MM.1S (cell line): Measurements from ENCODE around the gene MED20.

Source experiments
- DNase-seq: peaks from one replicate; pipeline ENCODE4 v3.0.0-alpha.2; 2015
- H2AFZ ChIP-seq: fragments of 300-600 bp; sonication (generic); 2 replicates; pipeline ENCODE4 v1.6.0; 2016; ENCODE audit warnings: antibody characterized with exemption, low read length
- H3F3A ChIP-seq: fragments of 300-600 bp; sonication (generic); 2 replicates; pipeline ENCODE4 v1.6.1; 2016; ENCODE audit warnings: mild to moderate bottlenecking, antibody characterized with exemption, low read length, moderate library complexity, mixed read lengths; ENCODE audit not compliant: insufficient read depth
- H3K27ac ChIP-seq: fragments of 300-600 bp; sonication (generic); 2 replicates; pipeline ENCODE4 v1.5.1; 2016; ENCODE audit warnings: mild to moderate bottlenecking, low read length
- H3K27me3 ChIP-seq: fragments of 300-600 bp; sonication (generic); replicated peaks from 2 replicates; pipeline ENCODE4 v1.6.0; 2016; ENCODE audit warnings: low read length; ENCODE audit not compliant: insufficient read depth
- H3K36me3 ChIP-seq: fragments of 300-600 bp; sonication (generic); replicated peaks from 2 replicates; pipeline ENCODE4 v1.6.1; 2016; ENCODE audit warnings: mild to moderate bottlenecking, low read length, mixed read lengths; ENCODE audit not compliant: insufficient read depth
- H3K4me1 ChIP-seq: fragments of 300-600 bp; sonication (generic); 2 replicates; pipeline ENCODE4 v1.6.1; 2016; ENCODE audit warnings: low read length, mixed read lengths
- H3K4me2 ChIP-seq: fragments of 300-600 bp; sonication (generic); 2 replicates; pipeline ENCODE4 v1.6.0; 2016; ENCODE audit warnings: low read depth, low read length
- H3K4me3 ChIP-seq: fragments of 300-600 bp; sonication (generic); 2 replicates; pipeline ENCODE4 v1.5.1; 2016; ENCODE audit warnings: low read length, mixed read lengths
- H3K79me2 ChIP-seq: fragments of 300-600 bp; sonication (generic); 2 replicates; pipeline ENCODE4 v1.6.1; 2016; ENCODE audit warnings: mixed run types, low read length, mixed read lengths
- H3K9ac ChIP-seq: fragments of 300-600 bp; sonication (generic); 2 replicates; pipeline ENCODE4 v1.6.1; 2016; ENCODE audit warnings: low read length, mixed read lengths
- H3K9me2 ChIP-seq: fragments of 300-600 bp; sonication (generic); replicated peaks from 2 replicates; pipeline ENCODE4 v1.6.1; 2016; ENCODE audit warnings: mild to moderate bottlenecking, low read length, mixed read lengths; ENCODE audit not compliant: insufficient read depth
- H3K9me3 ChIP-seq: fragments of 300-600 bp; sonication (generic); replicated peaks from 2 replicates; pipeline ENCODE4 v1.6.1; 2016; ENCODE audit warnings: mild to moderate bottlenecking, low read length, mixed read lengths; ENCODE audit not compliant: insufficient read depth
- H4K20me1 ChIP-seq: fragments of 300-600 bp; sonication (generic); 2 replicates; pipeline ENCODE4 v1.6.1; 2016; ENCODE audit warnings: mild to moderate bottlenecking, low read length, moderate library complexity, mixed read lengths; ENCODE audit not compliant: insufficient read depth
- EZH2 ChIP-seq: fragments of 300-600 bp; sonication (generic); optimal IDR thresholded peaks from 2 replicates; pipeline ENCODE3; 2017; ENCODE audit warnings: low read depth, mild to moderate bottlenecking, antibody characterized with exemption, low read length, mixed read lengths
- EZH2phosphoT487 ChIP-seq: fragments of 300-600 bp; sonication (generic); IDR thresholded peaks from 2 replicates; pipeline ENCODE4 v1.6.1; 2018; ENCODE audit warnings: antibody characterized with exemption, low read length
- TF ChIP-seq, protein P1 (sequence below): fragments of 300-600 bp; sonication (generic); IDR thresholded peaks from 2 replicates; pipeline ENCODE4 v1.5.1; 2016; ENCODE audit warnings: antibody characterized with exemption, low read length, mixed read lengths

The MED20 gene

DNA sequence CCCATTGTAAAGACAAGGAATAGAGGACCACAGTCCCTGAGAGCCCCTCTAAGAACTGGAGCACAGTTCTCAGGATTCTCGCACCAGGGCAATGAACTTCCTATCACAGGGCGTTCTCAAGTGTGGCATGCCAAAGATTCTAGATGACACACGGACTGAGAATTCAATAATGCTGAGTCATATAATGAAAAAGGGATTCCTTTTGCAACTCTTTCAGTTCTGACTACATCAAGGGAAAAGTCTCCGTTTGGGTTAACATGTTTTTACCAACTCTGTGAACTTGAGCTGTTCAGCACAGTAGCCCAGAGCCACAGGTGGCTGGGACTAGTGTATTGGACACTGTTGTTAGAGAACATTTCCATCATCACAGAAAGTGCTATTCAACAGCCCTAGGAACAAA, 3.4 kb downstream of the MED20 start:
- Histone ChIP-seq H3K9ac (no peak overlapping the region), H3K27ac (no peak overlapping the region), H3K27me3 (no peaks in the 10 kb centered on the region), H2AFZ (no peak overlapping the region), H3K4me3 (no peak overlapping the region), H3K79me2 (peaks cover 52% of the 10 kb centered on the region), H3K4me1 (peaks cover 9% of the 10 kb centered on the region; the same call in 1 of the 2 replicates), H4K20me1 (no peaks in the 10 kb centered on the region), H3K4me2 (no peak overlapping the region), H3K9me2 (no peaks in the 10 kb centered on the region), H3K9me3 (no peaks in the 10 kb centered on the region), H3F3A (peaks cover 10% of the 10 kb centered on the region), H3K36me3 (no peaks in the 10 kb centered on the region)
- DNase-seq, result no peak
- TF ChIP-seq EZH2phosphoT487 (no peak), EZH2 (no peak)
- TF ChIP-seq, protein P1, sequence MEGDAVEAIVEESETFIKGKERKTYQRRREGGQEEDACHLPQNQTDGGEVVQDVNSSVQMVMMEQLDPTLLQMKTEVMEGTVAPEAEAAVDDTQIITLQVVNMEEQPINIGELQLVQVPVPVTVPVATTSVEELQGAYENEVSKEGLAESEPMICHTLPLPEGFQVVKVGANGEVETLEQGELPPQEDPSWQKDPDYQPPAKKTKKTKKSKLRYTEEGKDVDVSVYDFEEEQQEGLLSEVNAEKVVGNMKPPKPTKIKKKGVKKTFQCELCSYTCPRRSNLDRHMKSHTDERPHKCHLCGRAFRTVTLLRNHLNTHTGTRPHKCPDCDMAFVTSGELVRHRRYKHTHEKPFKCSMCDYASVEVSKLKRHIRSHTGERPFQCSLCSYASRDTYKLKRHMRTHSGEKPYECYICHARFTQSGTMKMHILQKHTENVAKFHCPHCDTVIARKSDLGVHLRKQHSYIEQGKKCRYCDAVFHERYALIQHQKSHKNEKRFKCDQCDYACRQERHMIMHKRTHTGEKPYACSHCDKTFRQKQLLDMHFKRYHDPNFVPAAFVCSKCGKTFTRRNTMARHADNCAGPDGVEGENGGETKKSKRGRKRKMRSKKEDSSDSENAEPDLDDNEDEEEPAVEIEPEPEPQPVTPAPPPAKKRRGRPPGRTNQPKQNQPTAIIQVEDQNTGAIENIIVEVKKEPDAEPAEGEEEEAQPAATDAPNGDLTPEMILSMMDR, result no peak

DNA sequence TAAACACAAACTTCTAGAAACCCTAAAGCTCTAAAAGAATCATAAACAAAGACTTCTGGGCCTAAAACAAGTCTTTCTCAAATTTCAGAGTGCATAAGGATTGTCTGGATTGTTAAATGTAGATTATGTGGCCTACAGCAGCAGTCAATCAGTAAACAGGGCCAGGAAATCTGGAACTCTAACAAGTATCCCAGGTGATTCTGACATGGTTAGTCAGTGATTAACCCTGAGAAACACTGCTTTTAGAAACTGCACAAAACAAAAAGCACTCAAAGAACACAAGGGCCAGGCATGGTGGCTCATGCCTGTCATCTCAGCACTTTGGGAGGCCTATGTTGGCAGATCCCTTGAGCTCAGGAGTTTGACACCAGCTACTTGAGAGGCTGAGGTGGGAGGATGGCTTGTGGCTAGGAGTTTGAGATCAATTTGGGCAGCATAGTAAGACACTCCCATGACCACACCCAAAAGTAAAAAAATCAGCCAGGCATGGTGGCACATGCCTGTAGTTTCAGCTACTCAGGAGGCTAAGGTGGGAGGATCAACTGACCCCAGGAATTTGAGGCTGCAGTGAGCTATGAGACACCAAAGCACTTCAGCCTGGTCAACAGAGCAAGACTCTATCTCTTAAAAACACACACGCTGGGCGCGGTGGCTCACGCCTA, 5.9 kb downstream of the MED20 start:
- Histone ChIP-seq H3K4me2 (no peak overlapping the region), H3K9ac (no peak overlapping the region), H2AFZ (no peak overlapping the region), H3K4me3 (no peak overlapping the region), H3K79me2 (peaks cover 35% of the 10 kb centered on the region), H3K27me3 (no peaks in the 10 kb centered on the region), H3F3A (no peaks in the 10 kb centered on the region), H3K9me3 (no peaks in the 10 kb centered on the region), H3K9me2 (no peaks in the 10 kb centered on the region), H3K4me1 (peaks cover 7% of the 10 kb centered on the region; the same call in 1 of the 2 replicates), H3K27ac (no peak overlapping the region), H3K36me3 (no peaks in the 10 kb centered on the region), H4K20me1 (no peaks in the 10 kb centered on the region)
- DNase-seq, result no peak
- TF ChIP-seq, protein P1, result no peak
- TF ChIP-seq EZH2 (no peak), EZH2phosphoT487 (no peak)

DNA sequence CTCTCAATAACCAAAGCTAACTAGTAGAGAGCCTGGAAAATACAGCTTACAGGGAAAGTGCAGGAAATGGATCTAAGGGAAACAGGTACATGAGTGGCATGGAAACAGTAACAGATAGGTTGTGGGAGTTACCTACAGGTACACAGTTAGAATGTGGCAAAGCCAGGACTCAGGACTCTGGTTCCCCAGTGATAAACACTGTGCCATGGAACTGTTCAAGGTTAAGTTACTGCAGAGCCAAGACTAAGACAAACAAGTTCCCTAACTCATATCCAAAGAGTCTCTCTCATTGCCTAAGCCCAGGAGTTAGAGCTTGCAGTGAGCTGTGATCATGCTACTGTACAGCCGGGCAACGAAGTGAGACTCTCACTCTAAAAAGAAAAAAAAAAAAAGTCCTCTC, 6.6 kb downstream of the MED20 start:
- Histone ChIP-seq H3K27ac (no peak overlapping the region), H3K9me3 (no peaks in the 10 kb centered on the region), H3K4me3 (no peak overlapping the region), H3F3A (no peaks in the 10 kb centered on the region), H3K4me1 (peaks cover under 1% of the 10 kb centered on the region; the same call in 1 of the 2 replicates), H3K27me3 (no peaks in the 10 kb centered on the region), H4K20me1 (no peaks in the 10 kb centered on the region), H3K36me3 (no peaks in the 10 kb centered on the region), H3K9ac (no peak overlapping the region), H3K9me2 (no peaks in the 10 kb centered on the region), H2AFZ (no peak overlapping the region), H3K79me2 (peaks cover 30% of the 10 kb centered on the region), H3K4me2 (no peak overlapping the region)
- TF ChIP-seq EZH2phosphoT487, result no peak
- no peak for TF ChIP-seq EZH2
- TF ChIP-seq, protein P1, result no peak
- no peak for DNase-seq
